ENCODE data around the gene ABCC6. TPM values are rescaled to one million over a fixed set of nuclear protein-coding genes. Genes with fewer than 3 reads are reported as not detected.
"Not testable (repeated sequence)": the region's sequence is repeated elsewhere in the genome, so short reads cannot be mapped to it uniquely, and the experiment has no call there.

ABCC6 gene
- total and polyA plus RNA-seq, 3 donors from 2014 or later: 0.87 to 1.5 (median 1.0) TPM

GRCh38 chr16:16164243-16164642, 59.1 kb downstream of the ABCC6 start:
- Histone ChIP-seq H3K4me3 (no peak overlapping the region), H3K27ac (no peak overlapping the region), H3K36me3 (ENCODE audit: low read depth, missing control alignments) (no peaks in the 10 kb centered on the region), H3K4me1 (no peaks in the 10 kb centered on the region), H3K27me3 (no peaks in the 10 kb centered on the region), H3K9me3 (no peaks in the 10 kb centered on the region)
- intact Hi-C loops (cut with DNase I; ENCODE audit: low total_unique reads): no loop called here
- DNase-seq: no peak
- WGBS, 2 donors: 86 to 92% methylated on average over 3 of the region's 3 CpGs
- TF ChIP-seq CTCF (IDR thresholded peaks at IDR 0.05): no peak
- TF ChIP-seq POLR2A (IDR thresholded peaks at IDR 0.05): no peak

GRCh38 chr16:16163571-16163970, 59.7 kb downstream of the ABCC6 start:
- Histone ChIP-seq H3K4me1 (no peaks in the 10 kb centered on the region), H3K27me3 (no peaks in the 10 kb centered on the region), H3K36me3 (ENCODE audit: low read depth, missing control alignments) (no peaks in the 10 kb centered on the region), H3K4me3 (no peak overlapping the region), H3K27ac (no peak overlapping the region), H3K9me3 (no peaks in the 10 kb centered on the region)
- no peak for DNase-seq
- no peak for TF ChIP-seq CTCF (IDR thresholded peaks at IDR 0.05)
- no peak for TF ChIP-seq POLR2A (IDR thresholded peaks at IDR 0.05)
- intact Hi-C loops (cut with DNase I; ENCODE audit: low total_unique reads): no loop called here
- WGBS, 2 donors: 87 to 90% methylated on average over 2 to 5 of the region's 5 CpGs

GRCh38 chr16:16163109-16163508, 60.2 kb downstream of the ABCC6 start:
- Histone ChIP-seq H3K27ac (no peak overlapping the region), H3K9me3 (no peaks in the 10 kb centered on the region)
- WGBS, 2 donors: 91 to 97% methylated on average over 4 of the region's 4 CpGs

GRCh38 chr16:16162591-16162990, 60.7 kb downstream of the ABCC6 start:
- WGBS, 2 donors: 90 to 91% methylated on average over 3 of the region's 3 CpGs
- Histone ChIP-seq H3K36me3 (ENCODE audit: low read depth, missing control alignments) (no peaks in the 10 kb centered on the region), H3K4me1 (no peaks in the 10 kb centered on the region), H3K27me3 (no peaks in the 10 kb centered on the region), H3K27ac (no peak overlapping the region), H3K4me3 (no peak overlapping the region), H3K9me3 (no peaks in the 10 kb centered on the region)
- intact Hi-C loops (cut with DNase I; ENCODE audit: low total_unique reads): no loop called here
- no peak for TF ChIP-seq POLR2A (IDR thresholded peaks at IDR 0.05)
- TF ChIP-seq CTCF (IDR thresholded peaks at IDR 0.05): no peak
- DNase-seq: no peak

More at GRCh38 chr16:16163109-16163508, 60.2 kb downstream of the ABCC6 start:
- Histone ChIP-seq H3K36me3 (ENCODE audit: low read depth, missing control alignments) (no peaks in the 10 kb centered on the region), H3K4me3 (no peak overlapping the region), H3K27me3 (no peaks in the 10 kb centered on the region), H3K4me1 (no peaks in the 10 kb centered on the region)
- no peak for DNase-seq
- intact Hi-C loops (cut with DNase I; ENCODE audit: low total_unique reads): no loop called here
- TF ChIP-seq POLR2A (IDR thresholded peaks at IDR 0.05) (no peak), CTCF (IDR thresholded peaks at IDR 0.05) (no peak)

- H3K4me3 ChIP-seq; H3K27me3 ChIP-seq; DNase-seq; H3K9me3 ChIP-seq; intact Hi-C loops (cut with DNase I; ENCODE audit: low total_unique reads); H3K27ac ChIP-seq; H3K36me3 ChIP-seq (ENCODE audit: low read depth, missing control alignments); H3K4me1 ChIP-seq: not testable (repeated sequence)
- 85 to 91% methylated on average over 5 of the region's 5 CpGs for WGBS, 2 donors
Measured at GRCh38 chr16:16161840-16162239, 61.5 kb downstream of the ABCC6 start.

All from testis (tissue), 3 donors.